ENCODE data around the gene ARL15.

DNA sequence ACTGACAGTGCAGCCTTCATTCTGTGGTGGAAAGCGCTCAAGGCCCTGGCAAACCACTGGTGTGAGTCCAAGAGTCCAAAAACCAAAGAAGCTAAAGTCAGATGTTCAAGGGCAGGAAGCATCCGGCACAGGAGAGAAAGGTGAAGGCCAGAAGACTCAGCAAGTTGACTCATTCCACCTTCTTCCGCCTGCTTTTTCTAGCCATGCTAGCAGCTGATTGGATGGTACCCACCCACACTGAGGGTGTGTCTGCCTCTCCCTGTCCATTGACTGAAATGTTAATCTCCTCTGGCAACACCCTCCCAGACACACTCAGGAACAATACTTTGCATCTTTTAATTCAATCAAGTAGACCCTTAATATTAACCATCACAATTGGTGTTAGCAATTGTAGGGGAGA, 453.9 kb downstream of the ARL15 start:
- TF ChIP-seq, protein P1, sequence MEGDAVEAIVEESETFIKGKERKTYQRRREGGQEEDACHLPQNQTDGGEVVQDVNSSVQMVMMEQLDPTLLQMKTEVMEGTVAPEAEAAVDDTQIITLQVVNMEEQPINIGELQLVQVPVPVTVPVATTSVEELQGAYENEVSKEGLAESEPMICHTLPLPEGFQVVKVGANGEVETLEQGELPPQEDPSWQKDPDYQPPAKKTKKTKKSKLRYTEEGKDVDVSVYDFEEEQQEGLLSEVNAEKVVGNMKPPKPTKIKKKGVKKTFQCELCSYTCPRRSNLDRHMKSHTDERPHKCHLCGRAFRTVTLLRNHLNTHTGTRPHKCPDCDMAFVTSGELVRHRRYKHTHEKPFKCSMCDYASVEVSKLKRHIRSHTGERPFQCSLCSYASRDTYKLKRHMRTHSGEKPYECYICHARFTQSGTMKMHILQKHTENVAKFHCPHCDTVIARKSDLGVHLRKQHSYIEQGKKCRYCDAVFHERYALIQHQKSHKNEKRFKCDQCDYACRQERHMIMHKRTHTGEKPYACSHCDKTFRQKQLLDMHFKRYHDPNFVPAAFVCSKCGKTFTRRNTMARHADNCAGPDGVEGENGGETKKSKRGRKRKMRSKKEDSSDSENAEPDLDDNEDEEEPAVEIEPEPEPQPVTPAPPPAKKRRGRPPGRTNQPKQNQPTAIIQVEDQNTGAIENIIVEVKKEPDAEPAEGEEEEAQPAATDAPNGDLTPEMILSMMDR (IDR thresholded peaks at IDR 0.05) = no peak
- TF ChIP-seq, protein P2, sequence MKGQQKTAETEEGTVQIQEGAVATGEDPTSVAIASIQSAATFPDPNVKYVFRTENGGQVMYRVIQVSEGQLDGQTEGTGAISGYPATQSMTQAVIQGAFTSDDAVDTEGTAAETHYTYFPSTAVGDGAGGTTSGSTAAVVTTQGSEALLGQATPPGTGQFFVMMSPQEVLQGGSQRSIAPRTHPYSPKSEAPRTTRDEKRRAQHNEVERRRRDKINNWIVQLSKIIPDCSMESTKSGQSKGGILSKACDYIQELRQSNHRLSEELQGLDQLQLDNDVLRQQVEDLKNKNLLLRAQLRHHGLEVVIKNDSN (IDR thresholded peaks at IDR 0.05; ENCODE audit: borderline replicate concordance, low read depth) = no peak
- TF ChIP-seq POLR2AphosphoS5 (IDR thresholded peaks at IDR 0.05; ENCODE audit: low read depth, low read length) (no peak), RAD21 (IDR thresholded peaks at IDR 0.05; ENCODE audit: low read length) (no peak), JUND (IDR thresholded peaks at IDR 0.05) (no peak), TAF1 (IDR thresholded peaks at IDR 0.05; ENCODE audit: borderline replicate concordance, low read depth, low read length) (no peak), MEF2A (IDR thresholded peaks at IDR 0.05; ENCODE audit: borderline replicate concordance, low read depth) (no peak)
- TF ChIP-seq, protein P3, sequence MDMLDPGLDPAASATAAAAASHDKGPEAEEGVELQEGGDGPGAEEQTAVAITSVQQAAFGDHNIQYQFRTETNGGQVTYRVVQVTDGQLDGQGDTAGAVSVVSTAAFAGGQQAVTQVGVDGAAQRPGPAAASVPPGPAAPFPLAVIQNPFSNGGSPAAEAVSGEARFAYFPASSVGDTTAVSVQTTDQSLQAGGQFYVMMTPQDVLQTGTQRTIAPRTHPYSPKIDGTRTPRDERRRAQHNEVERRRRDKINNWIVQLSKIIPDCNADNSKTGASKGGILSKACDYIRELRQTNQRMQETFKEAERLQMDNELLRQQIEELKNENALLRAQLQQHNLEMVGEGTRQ (IDR thresholded peaks at IDR 0.05; ENCODE audit: borderline replicate concordance, low read depth, low read length) = no peak

All from SK-N-SH (cell line).